Vagina (tissue), 2 donors: Measurements from ENCODE around the gene DPPA2.

Source experiments
- POLR2A ChIP-seq, 2 donors: fragments of 450-650 bp; IDR thresholded peaks; one replicate each; pipeline ENCODE4 v1.6.1; 2017; ENCODE audit warnings: antibody characterized with exemption in 2 of 2, mild to moderate bottlenecking in 2 of 2, moderate library complexity in 2 of 2
- TF ChIP-seq, protein P1 (sequence below), 3 experiments: fragments of 450-650 bp in 2 of 3; fragments of 200-600 bp in 1 of 3; sonication (generic) in 1 of 3; IDR thresholded peaks; one replicate each; pipeline ENCODE4 v1.5.1; 2017 to 2019; ENCODE audit warnings: antibody characterized with exemption in 3 of 3, mild to moderate bottlenecking in 2 of 3, moderate library complexity in 2 of 3

DNA sequence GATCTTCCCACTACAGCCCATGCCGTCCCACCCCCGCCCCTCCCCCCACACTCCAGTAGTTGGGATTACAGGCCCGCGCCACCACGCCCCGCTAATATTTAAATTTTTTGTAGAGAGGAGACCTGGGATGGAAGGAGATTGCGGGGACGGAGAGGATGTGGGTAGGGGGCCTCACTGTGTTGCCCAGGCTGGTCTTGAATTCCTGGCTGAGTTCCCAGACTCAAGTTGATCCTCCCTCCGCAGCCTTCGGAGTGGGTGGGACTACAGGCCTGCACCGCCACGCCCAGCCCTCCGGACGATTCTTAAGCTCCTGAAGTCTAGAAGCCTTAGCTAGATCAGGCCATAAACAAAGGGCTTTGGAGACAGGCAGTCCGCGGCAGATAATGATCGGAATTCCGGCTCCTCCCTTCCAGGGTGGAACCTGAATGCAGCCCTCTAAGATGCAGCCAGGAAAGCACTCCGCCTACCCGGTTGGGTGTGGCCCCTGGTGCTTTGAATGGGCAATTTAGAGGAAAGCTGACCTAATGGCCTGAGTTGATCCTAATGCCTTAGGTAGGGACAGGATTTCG, at the start of gene DPPA2:
- TF ChIP-seq, protein P1, sequence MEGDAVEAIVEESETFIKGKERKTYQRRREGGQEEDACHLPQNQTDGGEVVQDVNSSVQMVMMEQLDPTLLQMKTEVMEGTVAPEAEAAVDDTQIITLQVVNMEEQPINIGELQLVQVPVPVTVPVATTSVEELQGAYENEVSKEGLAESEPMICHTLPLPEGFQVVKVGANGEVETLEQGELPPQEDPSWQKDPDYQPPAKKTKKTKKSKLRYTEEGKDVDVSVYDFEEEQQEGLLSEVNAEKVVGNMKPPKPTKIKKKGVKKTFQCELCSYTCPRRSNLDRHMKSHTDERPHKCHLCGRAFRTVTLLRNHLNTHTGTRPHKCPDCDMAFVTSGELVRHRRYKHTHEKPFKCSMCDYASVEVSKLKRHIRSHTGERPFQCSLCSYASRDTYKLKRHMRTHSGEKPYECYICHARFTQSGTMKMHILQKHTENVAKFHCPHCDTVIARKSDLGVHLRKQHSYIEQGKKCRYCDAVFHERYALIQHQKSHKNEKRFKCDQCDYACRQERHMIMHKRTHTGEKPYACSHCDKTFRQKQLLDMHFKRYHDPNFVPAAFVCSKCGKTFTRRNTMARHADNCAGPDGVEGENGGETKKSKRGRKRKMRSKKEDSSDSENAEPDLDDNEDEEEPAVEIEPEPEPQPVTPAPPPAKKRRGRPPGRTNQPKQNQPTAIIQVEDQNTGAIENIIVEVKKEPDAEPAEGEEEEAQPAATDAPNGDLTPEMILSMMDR (IDR thresholded peaks at IDR 0.05) = no peak
- TF ChIP-seq POLR2A (IDR thresholded peaks at IDR 0.05) = no peak
